Fibroblast of lung (primary cell): ENCODE measurements around the gene FCRL4.

Source experiments
- EZH2 ChIP-seq: IDR thresholded peaks from 2 replicates; pipeline ENCODE4 v1.5.1; 2012; ENCODE audit warnings: low read length, control low read depth, mild to moderate bottlenecking; ENCODE audit errors: missing control alignments
- TF ChIP-seq, protein P1 (sequence below), 2 donors: IDR thresholded peaks in 1 of 2; conservative IDR thresholded peaks in 1 of 2; 1 replicate in 1 of 2; 2 replicates in 1 of 2; pipeline ENCODE4 v1.5.1; 2011 to 2012; ENCODE audit warnings: low read length in 2 of 2, control low read depth in 1 of 2, inconsistent platforms in 1 of 2, low read depth in 1 of 2, mild to moderate bottlenecking in 1 of 2

- no peak for TF ChIP-seq EZH2
- TF ChIP-seq, protein P1, sequence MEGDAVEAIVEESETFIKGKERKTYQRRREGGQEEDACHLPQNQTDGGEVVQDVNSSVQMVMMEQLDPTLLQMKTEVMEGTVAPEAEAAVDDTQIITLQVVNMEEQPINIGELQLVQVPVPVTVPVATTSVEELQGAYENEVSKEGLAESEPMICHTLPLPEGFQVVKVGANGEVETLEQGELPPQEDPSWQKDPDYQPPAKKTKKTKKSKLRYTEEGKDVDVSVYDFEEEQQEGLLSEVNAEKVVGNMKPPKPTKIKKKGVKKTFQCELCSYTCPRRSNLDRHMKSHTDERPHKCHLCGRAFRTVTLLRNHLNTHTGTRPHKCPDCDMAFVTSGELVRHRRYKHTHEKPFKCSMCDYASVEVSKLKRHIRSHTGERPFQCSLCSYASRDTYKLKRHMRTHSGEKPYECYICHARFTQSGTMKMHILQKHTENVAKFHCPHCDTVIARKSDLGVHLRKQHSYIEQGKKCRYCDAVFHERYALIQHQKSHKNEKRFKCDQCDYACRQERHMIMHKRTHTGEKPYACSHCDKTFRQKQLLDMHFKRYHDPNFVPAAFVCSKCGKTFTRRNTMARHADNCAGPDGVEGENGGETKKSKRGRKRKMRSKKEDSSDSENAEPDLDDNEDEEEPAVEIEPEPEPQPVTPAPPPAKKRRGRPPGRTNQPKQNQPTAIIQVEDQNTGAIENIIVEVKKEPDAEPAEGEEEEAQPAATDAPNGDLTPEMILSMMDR (conservative IDR thresholded peaks at IDR 0.05 in 1 of 2, IDR thresholded peaks at IDR 0.05 in 1 of 2; ENCODE audit: low read depth in 1 of 2, low read length in 2 of 2) = no peak
Measured at GRCh38 chr1:157618190-157618589, 20.3 kb upstream of the FCRL4 start.
